Astrocyte (in vitro differentiated cells and primary cell): ENCODE measurements around the gene SNAP25. TPM values are rescaled to one million over a fixed set of nuclear protein-coding genes. Genes with fewer than 3 reads are reported as not detected.

Experiments used
- DNase-seq: peaks from one replicate; pipeline ENCODE4 v3.0.0-alpha.2; 2010; ENCODE audit warnings: low read depth
- FAIRE-seq: peaks from 2 replicates; lab custom pipeline; 2011; peaks lifted over from hg19 to GRCh38; lab: Jason Lieb, UNC
- H2AFZ ChIP-seq: 2 replicates; pipeline ENCODE4 v1.6.0; 2012; ENCODE audit warnings: low read depth, low read length, inconsistent platforms
- H3K27ac ChIP-seq: 2 replicates; pipeline ENCODE4 v1.5.1; 2011; ENCODE audit warnings: low read depth, low read length, inconsistent platforms
- H3K27me3 ChIP-seq: 2 replicates; pipeline ENCODE4 v1.6.0; 2011; ENCODE audit warnings: low read length, inconsistent platforms; ENCODE audit not compliant: insufficient read depth
- H3K36me3 ChIP-seq: 2 replicates; pipeline ENCODE4 v1.5.1; 2011; ENCODE audit warnings: low read length, inconsistent platforms; ENCODE audit not compliant: insufficient read depth
- H3K4me1 ChIP-seq: 2 replicates; pipeline ENCODE4 v1.5.1; 2011; ENCODE audit warnings: low read length, inconsistent platforms; ENCODE audit not compliant: insufficient read depth
- H3K4me2 ChIP-seq: 2 replicates; pipeline ENCODE4 v1.6.0; 2012; ENCODE audit warnings: low read length, inconsistent platforms
- H3K4me3 ChIP-seq: 2 replicates; pipeline ENCODE4 v1.5.1; 2011; ENCODE audit warnings: low read depth, mild to moderate bottlenecking, low read length, inconsistent platforms; ENCODE audit not compliant: insufficient read depth
- H3K79me2 ChIP-seq: 2 replicates; pipeline ENCODE4 v1.6.0; 2012; ENCODE audit warnings: mild to moderate bottlenecking, low read length, inconsistent platforms; ENCODE audit not compliant: insufficient read depth
- H3K9ac ChIP-seq: 2 replicates; pipeline ENCODE4 v1.6.0; 2012; ENCODE audit warnings: mild to moderate bottlenecking, low read length, inconsistent platforms
- H3K9me3 ChIP-seq: 2 replicates; pipeline ENCODE4 v1.5.1; 2012; ENCODE audit warnings: low read depth, mild to moderate bottlenecking, low read length, inconsistent platforms; ENCODE audit not compliant: insufficient read depth
- H4K20me1 ChIP-seq: 2 replicates; pipeline ENCODE4 v1.6.0; 2012; ENCODE audit warnings: low read length, inconsistent platforms; ENCODE audit not compliant: insufficient read depth
- H3K27ac Mint-ChIP-seq: one replicate; pipeline ENCODE4 v1.8.0; 2021; ENCODE audit warnings: mild to moderate bottlenecking, mixed read lengths; ENCODE audit not compliant: unreplicated experiment
- H3K27me3 Mint-ChIP-seq: one replicate; pipeline ENCODE4 v1.8.0; 2021; ENCODE audit warnings: low read depth, mixed read lengths; ENCODE audit not compliant: unreplicated experiment
- H3K36me3 Mint-ChIP-seq: one replicate; pipeline ENCODE4 v1.8.0; 2021; ENCODE audit warnings: low read depth, mixed read lengths; ENCODE audit not compliant: unreplicated experiment
- H3K4me1 Mint-ChIP-seq: one replicate; pipeline ENCODE4 v1.8.0; 2021; ENCODE audit warnings: low read depth, mixed read lengths; ENCODE audit not compliant: unreplicated experiment
- H3K4me3 Mint-ChIP-seq: one replicate; pipeline ENCODE4 v1.8.0; 2021; ENCODE audit warnings: mild to moderate bottlenecking, moderate library complexity, mixed read lengths; ENCODE audit not compliant: unreplicated experiment
- H3K9me3 Mint-ChIP-seq: one replicate; pipeline ENCODE4 v1.8.0; 2021; ENCODE audit warnings: mild to moderate bottlenecking, mixed read lengths; ENCODE audit not compliant: unreplicated experiment
- CTCF ChIP-seq: IDR thresholded peaks from 2 replicates; pipeline ENCODE4 v1.5.1; 2011; ENCODE audit warnings: low read depth, mild to moderate bottlenecking, inconsistent platforms, low read length, moderate library complexity; ENCODE audit not compliant: insufficient read depth
- EZH2 ChIP-seq: IDR thresholded peaks from 2 replicates; pipeline ENCODE4 v1.6.1; 2012; ENCODE audit warnings: mild to moderate bottlenecking, low read length, inconsistent platforms; ENCODE audit not compliant: insufficient read depth
- total RNA-seq: library from RNA; stranded (reverse); gene quantifications from 2 replicates; pipeline ENCODE4 v1.2.1, GENCODE V29; 2021

SNAP25 gene
- total RNA-seq, 1 donor from 2014 or later = 3.9 TPM

DNA sequence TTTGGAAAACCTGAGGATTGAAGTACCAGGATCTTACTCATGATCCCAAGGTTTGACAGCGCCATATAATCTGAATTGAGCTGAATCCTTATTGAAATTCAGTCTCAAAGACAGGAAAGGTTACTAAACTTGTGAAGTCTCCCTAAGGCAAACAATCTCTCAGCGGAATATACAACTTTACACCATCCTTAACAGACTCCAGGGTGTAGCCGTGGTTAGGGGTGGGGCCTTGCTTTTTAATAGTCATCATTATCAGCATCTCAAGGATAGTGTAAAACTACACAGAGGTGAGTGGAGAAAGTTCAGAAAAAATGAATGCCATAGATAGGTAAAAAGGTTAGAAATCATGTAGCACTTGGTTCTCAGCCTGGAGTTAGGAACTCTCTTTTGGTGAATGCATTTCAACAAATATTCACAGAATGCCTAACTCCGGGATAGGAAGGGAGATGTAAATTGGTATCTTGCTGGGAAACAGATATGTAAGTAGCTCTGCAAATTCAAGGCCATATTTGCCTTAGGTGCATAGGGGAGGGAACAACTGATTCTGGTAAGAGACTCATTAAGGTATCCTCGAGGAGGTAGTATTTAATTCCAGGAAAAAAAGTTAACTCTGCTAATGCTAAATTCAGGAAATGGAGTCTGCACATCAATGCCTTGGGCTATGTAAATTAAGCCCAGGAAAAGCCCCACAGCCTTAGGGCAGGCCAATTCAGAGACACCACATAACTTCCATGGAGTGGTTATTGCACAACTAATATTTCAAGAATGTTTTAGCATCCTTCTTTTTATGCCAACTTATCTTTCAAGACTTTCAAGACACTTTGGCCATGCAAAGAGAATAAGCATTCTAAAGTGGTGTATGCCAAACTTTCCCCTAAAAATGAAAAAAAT lies 61.6 kb downstream of the SNAP25 start:
- TF ChIP-seq EZH2 (no peak), CTCF (no peak)
- Histone ChIP-seq H2AFZ (no peak overlapping the region), H3K27me3 (peaks cover 2% of the 10 kb centered on the region), H3K79me2 (no peaks in the 10 kb centered on the region), H3K9me3 (no peaks in the 10 kb centered on the region), H3K4me3 (no peak overlapping the region), H3K9ac (no peak overlapping the region), H3K27ac (no peak overlapping the region), H3K36me3 (no peaks in the 10 kb centered on the region), H4K20me1 (no peaks in the 10 kb centered on the region), H3K4me2 (no peak overlapping the region), H3K4me1 (peaks cover 3% of the 10 kb centered on the region)
- DNase-seq (peak; percentile 25), FAIRE-seq (no peak)
- no peak overlapping the region for H3K27ac Mint-ChIP-seq
- no peaks in the 10 kb centered on the region for H3K27me3 Mint-ChIP-seq
- H3K4me1 Mint-ChIP-seq = peaks cover 38% of the 10 kb centered on the region
- H3K36me3 Mint-ChIP-seq = no peaks in the 10 kb centered on the region
- no peak overlapping the region for H3K4me3 Mint-ChIP-seq
- H3K9me3 Mint-ChIP-seq = no peaks in the 10 kb centered on the region

DNA sequence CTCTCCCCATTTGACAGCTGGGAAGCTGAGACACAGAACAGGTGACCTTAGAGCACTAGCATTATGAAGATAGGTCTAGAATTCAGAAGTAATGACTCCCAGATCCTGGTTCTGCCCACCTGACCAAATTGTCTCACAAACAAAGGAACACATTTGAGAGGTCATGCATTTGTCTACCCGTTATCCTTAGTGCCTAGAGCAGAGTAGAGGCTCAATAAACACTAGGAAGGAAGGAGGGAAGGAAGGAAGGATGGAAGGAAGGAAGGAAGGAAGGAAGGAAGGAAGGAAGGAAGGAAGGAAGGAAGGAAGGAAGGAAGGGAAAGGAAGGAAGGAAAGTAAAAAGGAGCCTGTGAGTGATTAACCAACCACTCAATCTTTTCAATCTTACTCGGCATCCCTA lies 63.3 kb downstream of the SNAP25 start:
- H3K9me3 ChIP-seq = no peaks in the 10 kb centered on the region
- Mint-ChIP-seq H3K4me1 (peaks cover 38% of the 10 kb centered on the region), H3K4me3 (no peak overlapping the region), H3K9me3 (peaks cover 1% of the 10 kb centered on the region), H3K36me3 (no peaks in the 10 kb centered on the region), H3K27ac (peak overlapping the region; percentile 55), H3K27me3 (no peaks in the 10 kb centered on the region)
- no peak overlapping the region for H3K9ac ChIP-seq
- H3K79me2 ChIP-seq = no peaks in the 10 kb centered on the region
- H2AFZ ChIP-seq = no peak overlapping the region
- no peak overlapping the region for H3K27ac ChIP-seq
- no peaks in the 10 kb centered on the region for H3K36me3 ChIP-seq
- H4K20me1 ChIP-seq = no peaks in the 10 kb centered on the region
- H3K4me1 ChIP-seq = peaks cover 3% of the 10 kb centered on the region
- DNase-seq = no peak
- no peak overlapping the region for H3K4me3 ChIP-seq
- FAIRE-seq = no peak
- H3K4me2 ChIP-seq = no peak overlapping the region
- peaks cover 2% of the 10 kb centered on the region for H3K27me3 ChIP-seq
- TF ChIP-seq CTCF = no peak
- no peak for TF ChIP-seq EZH2

DNA sequence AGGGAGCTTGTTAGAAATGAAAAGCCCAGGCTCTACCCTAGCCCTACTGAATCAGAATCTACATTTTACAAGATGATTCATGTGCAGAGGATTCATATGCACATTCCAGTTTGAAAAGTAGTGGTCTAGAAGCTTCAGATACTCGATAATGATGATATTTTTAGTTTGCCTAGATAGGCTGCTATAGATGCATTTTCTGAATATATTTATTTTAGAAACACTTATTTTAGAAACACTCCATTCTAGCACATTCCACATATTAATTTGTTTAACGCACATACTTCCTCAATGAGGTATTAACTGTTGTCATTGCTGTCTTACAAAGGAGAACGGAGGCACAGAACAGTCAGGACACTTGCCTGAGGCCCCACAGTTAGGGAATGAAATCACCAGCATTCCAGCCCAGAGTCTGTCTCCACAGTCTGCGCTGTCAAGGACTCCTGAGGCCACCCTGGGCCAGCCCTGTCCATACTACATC lies 64.4 kb downstream of the SNAP25 start:
- Mint-ChIP-seq H3K27me3 (no peaks in the 10 kb centered on the region), H3K4me3 (no peak overlapping the region), H3K4me1 (peaks cover 38% of the 10 kb centered on the region), H3K36me3 (no peaks in the 10 kb centered on the region), H3K9me3 (peaks cover 1% of the 10 kb centered on the region), H3K27ac (peak overlapping the region; percentile 85)
- H3K4me3 ChIP-seq = no peak overlapping the region
- DNase-seq (peak; percentile 75), FAIRE-seq (no peak)
- TF ChIP-seq EZH2 (no peak), CTCF (no peak)
- no peak overlapping the region for H2AFZ ChIP-seq
- no peaks in the 10 kb centered on the region for H3K9me3 ChIP-seq
- no peak overlapping the region for H3K9ac ChIP-seq
- H3K27me3 ChIP-seq = peaks cover 2% of the 10 kb centered on the region
- no peaks in the 10 kb centered on the region for H3K79me2 ChIP-seq
- H3K4me1 ChIP-seq = peaks cover 3% of the 10 kb centered on the region
- no peaks in the 10 kb centered on the region for H4K20me1 ChIP-seq
- H3K27ac ChIP-seq = peak overlapping the region; percentile 29
- H3K36me3 ChIP-seq = no peaks in the 10 kb centered on the region
- H3K4me2 ChIP-seq = peak overlapping the region; percentile 21
